Astrocyte of the spinal cord (primary cell): Measurements from ENCODE around the gene SH3TC2.

Experiments
- DNase-seq: peaks from one replicate; pipeline ENCODE4 v3.0.0; 2011; ENCODE audit warnings: low read depth, low spot score
- H3K4me3 ChIP-seq: 2 replicates; pipeline ENCODE4 v1.5.1; 2011; ENCODE audit warnings: low read depth, mild to moderate bottlenecking, low read length, moderate library complexity
- in situ Hi-C: cut with HindIII; loops from 2 replicates; pipeline ENCODE4 v1.10.0; 2017; ENCODE audit warnings: low sequenced_read_pairs
- TF ChIP-seq, protein P1 (sequence below): IDR thresholded peaks from 2 replicates; pipeline ENCODE4 v1.5.1; 2012; ENCODE audit warnings: low read depth, mild to moderate bottlenecking, low read length, inconsistent platforms

SH3TC2 gene

GRCh38 chr5:149007174-149007573 lies 55.7 kb downstream of the SH3TC2 start:
- in situ Hi-C loops, result no loop called here
- TF ChIP-seq, protein P1, sequence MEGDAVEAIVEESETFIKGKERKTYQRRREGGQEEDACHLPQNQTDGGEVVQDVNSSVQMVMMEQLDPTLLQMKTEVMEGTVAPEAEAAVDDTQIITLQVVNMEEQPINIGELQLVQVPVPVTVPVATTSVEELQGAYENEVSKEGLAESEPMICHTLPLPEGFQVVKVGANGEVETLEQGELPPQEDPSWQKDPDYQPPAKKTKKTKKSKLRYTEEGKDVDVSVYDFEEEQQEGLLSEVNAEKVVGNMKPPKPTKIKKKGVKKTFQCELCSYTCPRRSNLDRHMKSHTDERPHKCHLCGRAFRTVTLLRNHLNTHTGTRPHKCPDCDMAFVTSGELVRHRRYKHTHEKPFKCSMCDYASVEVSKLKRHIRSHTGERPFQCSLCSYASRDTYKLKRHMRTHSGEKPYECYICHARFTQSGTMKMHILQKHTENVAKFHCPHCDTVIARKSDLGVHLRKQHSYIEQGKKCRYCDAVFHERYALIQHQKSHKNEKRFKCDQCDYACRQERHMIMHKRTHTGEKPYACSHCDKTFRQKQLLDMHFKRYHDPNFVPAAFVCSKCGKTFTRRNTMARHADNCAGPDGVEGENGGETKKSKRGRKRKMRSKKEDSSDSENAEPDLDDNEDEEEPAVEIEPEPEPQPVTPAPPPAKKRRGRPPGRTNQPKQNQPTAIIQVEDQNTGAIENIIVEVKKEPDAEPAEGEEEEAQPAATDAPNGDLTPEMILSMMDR, result no peak
- H3K4me3 ChIP-seq, result no peak overlapping the region
- DNase-seq, result peak; percentile 59

DNA sequence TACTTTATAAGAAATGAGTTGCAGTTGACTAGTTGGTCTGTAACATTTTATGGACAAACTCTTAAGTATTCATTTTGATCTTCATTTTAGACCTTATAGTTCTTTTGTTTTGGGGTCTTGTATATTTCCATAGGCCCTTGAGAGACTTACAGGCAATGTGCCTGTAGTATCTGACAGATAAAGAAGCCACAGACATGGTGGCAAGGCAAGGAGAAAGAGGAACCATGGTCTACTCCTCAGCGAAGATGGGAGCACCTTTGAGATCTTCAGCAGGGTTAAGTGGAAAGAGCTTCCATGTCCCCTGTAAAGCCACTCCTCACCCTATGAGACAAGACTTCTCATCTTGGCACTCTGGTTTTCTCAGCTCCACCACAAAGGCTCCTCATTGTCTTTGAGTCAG lies 56.4 kb downstream of the SH3TC2 start:
- no peak overlapping the region for H3K4me3 ChIP-seq
- no peak for DNase-seq
- TF ChIP-seq, protein P1, result no peak
- in situ Hi-C loops, result no loop called here

GRCh38 chr5:149005077-149005892 lies 57.6 kb downstream of the SH3TC2 start:
- TF ChIP-seq, protein P1, result no peak
- in situ Hi-C loops, result no loop called here
- no peak for DNase-seq
- no peak overlapping the region for H3K4me3 ChIP-seq

GRCh38 chr5:149004559-149004958 lies 58.3 kb downstream of the SH3TC2 start:
- in situ Hi-C loops, result no loop called here

GRCh38 chr5:149002761-149003689 lies 59.8 kb downstream of the SH3TC2 start:
- in situ Hi-C loops, result no loop called here
- TF ChIP-seq, protein P1, result peak; percentile 8
- no peak overlapping the region for H3K4me3 ChIP-seq
- DNase-seq, result peak; percentile 57

More at GRCh38 chr5:149004559-149004958, 58.3 kb downstream of the SH3TC2 start:
- TF ChIP-seq, protein P1, result no peak
- no peak for DNase-seq
- H3K4me3 ChIP-seq, result no peak overlapping the region

DNA sequence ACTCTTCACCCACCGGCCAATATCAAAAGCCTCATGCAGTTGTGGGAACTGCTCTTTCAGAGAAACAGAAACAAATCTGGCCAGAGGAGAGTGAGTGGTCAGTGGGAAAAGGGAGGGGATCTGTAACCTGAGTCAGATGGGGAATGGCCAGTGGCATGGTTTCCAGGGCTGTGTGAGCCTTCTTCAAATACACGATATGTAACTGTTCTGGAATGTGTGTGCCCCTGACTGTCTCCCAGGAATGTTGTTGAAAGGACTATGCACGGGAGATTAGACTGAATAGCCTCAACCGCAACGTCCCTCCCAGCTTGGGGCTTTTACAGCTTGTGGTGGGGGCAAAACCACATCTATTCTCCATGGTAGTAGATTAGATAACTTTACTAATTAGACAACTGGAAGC lies 60.8 kb downstream of the SH3TC2 start:
- peak; percentile 99 for DNase-seq
- TF ChIP-seq, protein P1, result no peak
- in situ Hi-C loops, result no loop called here
- H3K4me3 ChIP-seq, result no peak overlapping the region
